ENCODE measurements around the gene KPNB1.

KPNB1 gene

DNA sequence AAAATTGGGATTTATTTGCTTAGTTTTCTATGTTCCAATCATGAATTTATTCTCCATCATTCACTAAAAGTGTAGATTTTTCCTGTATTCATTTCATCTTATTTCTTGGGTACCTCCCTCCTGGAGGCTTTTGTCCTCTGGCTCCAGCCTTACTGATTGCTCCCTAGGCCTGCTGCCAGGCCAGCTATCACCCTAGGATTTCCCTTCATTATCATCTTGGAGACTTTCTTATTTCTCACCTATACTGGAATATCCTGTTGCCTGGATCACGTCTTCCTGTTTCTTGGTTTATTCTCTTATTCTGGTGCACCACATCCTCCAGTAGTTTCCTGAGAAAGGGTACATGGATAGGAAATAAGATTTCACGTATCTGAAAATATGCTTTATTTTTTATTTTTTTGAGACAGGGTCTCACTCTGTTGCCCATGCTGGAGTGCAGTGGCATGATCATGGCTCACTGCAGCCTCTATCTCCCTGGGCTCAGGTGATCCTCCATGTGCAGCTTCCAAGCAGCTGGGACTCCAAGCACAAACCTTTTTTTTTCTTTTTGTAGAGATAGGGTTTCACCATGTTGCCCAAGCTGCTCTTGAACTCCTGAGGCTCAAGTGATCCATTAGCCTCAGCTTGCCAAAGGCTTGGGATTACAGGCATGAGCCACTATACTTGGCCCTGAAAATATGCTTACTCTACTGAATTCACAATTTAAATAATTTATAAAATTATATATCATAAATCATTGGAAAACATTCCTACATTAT lies 13.3 kb upstream of the KPNB1 start:
- DNase-seq (ENCODE audit: low spot score) = no peak

DNA sequence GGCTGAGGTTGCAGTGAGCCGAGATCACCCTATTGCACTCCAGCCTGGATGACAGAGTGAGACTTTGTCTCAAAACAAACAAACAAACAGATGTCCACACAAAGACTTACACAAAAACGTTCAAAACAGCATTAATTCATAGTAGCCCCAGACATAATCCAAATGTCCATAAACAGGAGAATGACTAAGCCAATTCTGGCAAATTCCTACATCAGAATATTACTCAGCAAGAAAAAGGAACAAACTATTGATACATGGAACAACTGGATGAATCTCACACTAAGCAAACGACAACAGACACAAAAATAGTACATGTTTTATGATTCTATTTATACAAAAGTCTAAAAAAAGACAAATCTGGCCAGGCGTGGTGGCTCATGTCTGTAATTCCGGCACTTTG lies 10.8 kb upstream of the KPNB1 start:
- no peak for DNase-seq (ENCODE audit: low spot score)

DNA sequence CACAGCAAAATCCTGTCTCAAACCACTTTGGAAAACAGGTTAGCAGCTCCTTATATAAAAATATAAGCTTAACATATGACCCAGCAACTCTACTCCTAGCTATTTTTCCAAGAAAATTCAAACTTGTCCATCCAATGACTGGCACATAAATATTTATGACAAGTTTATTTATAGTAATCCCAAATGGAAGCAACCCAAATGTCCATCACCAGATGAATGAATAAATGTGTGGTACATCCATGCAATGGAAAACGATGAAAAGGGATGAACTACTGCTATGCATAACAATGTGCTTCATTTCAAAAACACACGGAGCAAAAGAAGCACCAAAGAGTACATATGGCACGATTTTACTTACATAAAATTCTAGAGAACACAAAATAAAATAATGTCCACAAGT lies 9.6 kb upstream of the KPNB1 start:
- no peak for DNase-seq (ENCODE audit: low spot score)

DNA sequence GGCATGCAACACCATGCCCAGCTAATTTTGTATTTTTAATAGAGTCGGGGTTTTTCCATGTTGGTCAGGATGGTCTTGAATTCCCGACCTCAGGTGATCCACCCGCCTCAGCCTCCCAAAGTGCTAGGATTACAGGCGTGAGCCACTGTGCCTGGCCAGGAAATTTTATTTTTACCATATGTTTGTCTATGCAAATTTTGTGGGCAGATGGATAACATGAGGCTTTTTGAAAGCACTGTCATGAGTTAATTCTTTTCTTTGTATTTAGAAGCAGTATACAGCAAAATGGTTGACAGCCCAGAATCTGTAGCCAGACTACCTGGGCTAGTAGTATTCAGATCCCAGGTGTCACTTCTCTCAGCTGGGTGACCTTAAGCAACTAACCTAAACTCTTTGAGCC lies 8.5 kb upstream of the KPNB1 start:
- DNase-seq (ENCODE audit: low spot score) = no peak

DNA sequence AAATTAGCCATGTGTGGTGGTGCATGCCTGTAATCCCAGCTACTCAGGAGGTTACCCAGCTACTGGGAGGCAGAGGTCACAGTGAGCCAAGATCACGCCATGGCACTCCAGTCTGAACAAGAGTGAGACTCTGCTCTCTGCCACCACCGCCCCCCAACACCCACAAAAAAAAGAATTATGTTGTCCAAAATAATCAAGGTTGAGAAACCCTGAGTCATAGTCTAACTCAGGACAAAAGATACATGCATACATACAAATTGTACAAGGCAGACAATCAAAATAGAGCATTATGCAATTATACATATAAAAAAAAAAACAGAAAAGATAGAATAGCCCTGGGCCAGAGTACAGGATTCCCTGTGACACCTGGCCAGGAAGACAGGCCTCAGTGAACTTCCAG lies 6.6 kb upstream of the KPNB1 start:
- DNase-seq (ENCODE audit: low spot score) = no peak

DNA sequence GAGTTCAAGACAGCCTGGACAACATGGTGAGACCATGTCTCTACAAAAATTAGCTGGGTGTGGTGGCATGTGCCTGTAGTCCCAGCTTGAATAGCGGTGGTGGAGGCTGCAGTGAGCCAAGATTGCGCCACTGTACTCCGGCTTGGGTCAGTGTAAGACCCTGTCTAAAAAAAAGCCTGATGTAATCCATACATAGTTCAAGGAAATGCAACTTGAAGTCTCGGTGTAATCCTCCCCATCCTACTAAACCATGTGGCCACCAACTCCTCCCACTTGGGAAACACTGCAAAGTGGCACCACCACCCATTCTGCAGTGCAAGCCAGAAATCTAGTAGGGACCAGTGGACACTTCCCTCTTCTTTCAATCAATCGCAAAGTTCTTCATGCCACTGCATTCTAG lies 5.4 kb upstream of the KPNB1 start:
- no peak for DNase-seq (ENCODE audit: low spot score)

DNA sequence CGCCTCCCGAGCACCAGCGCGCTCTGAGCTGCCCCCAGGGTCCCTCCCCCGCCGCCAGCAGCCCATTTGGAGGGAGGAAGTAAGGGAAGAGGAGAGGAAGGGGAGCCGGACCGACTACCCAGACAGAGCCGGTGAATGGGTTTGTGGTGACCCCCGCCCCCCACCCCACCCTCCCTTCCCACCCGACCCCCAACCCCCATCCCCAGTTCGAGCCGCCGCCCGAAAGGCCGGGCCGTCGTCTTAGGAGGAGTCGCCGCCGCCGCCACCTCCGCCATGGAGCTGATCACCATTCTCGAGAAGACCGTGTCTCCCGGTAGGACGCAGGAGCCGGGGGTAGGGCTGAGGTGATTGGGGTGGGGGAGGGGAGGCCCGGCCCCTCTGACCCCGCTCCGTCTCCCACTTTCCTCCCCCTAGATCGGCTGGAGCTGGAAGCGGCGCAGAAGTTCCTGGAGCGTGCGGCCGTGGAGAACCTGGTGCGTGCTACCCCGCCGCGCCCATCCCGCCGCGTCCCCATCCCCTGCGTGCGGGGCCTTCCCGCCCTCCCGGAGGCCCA lies 329 bp downstream of the KPNB1 start:
- peak; percentile 51 for DNase-seq (ENCODE audit: low spot score)

DNA sequence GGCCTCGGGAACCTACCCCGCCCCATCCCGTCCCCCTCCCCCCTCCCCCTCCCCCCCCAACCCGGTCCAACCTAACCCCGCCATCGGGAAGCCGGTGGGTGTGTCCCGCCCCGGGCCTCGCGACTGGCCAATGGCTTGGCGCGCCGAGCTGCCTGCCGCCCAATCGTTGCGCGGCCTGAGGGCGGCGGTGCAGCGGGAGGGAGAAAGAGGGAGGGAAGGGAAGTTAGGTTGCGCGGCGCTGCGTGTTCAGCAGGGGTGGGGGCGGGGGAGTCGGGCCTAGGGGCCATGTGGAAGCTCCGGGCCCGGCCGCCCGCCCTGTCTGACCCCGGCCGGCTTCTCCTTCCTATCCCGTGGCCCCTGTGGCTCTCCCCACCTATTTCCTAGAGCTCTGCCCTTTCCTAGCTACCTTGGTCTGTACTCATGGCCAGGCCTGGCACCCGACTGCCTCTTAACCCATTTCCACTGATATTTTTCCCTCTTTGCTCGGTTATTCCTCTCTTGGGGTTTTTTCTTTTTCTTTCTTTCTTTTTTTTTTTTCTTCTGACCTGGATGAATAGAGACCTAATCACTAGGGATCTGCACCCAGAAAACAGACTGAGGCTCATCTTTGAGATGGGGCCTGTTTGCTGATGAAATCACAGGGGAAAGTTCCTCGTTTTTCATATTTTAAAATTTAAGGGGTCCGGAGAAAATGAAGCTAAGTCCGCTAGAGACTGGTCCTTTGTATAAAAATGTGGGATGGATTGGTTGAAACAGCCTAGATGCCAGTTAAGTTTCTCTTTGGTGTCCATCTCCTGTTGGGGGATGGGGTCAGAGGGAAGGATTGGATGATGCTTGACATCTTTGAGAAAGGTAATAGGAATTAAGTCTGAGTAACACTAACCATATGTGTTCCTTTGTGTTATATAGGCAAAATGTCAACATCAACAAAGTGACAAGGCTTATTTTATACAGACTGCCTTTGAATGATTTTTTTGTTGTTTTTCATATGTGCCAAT lies 1.1 kb downstream of the KPNB1 start:
- peak; percentile 94 for DNase-seq (ENCODE audit: low spot score)

DNA sequence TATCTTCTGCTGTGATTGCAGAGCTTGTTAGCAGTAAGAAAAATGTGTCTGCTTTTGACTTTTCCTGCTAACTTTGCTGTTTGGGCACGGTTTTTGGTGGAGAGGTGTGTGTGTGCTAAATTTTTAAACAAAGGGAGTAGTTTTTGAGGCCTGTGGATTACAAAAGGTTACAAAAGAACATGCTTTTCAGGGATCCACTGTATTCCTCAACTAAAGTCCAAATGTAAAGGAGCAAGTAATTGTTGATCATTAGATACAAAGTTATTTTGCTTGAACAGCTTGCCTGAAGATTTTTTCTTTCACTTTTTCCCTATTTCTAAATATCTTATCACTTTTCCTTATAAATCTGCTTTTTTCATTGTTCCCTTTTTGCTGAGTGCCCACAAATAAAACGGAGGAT lies 2.0 kb downstream of the KPNB1 start:
- DNase-seq (ENCODE audit: low spot score) = no peak

DNA sequence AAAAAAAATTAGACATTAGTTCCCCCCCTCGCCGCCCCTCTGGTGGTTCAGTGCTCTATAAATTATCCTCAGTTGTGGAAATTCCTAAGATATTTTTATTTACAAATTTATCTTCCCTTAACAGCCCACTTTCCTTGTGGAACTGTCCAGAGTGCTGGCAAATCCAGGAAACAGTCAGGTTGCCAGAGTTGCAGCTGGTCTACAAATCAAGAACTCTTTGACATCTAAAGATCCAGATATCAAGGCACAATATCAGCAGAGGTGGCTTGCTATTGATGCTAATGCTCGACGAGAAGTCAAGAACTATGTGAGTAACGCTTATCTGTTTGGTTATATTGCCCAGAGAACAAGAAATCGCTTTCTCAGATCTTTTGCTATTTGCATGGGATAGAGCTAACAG lies 2.9 kb downstream of the KPNB1 start:
- no peak for DNase-seq (ENCODE audit: low spot score)

DNA sequence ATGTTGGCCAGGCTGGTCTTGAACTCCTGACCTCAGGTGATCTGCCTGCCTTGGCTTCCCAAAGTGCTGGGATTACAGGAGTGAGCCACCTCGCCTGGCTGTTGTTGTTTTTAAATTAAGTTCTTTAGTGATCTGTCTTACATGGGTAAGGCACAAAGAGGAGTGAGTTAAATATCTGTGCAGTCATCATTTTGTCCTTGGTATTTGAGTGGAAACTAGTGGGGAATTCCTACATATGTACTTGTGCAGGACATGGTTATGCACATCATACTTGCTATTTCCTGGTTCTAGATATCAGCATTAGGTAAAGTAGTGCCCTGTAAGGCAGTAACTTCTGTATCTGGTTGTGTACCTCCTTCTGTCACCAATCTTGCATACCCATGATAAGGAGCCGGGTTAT lies 3.7 kb downstream of the KPNB1 start:
- no peak for DNase-seq (ENCODE audit: low spot score)

DNA sequence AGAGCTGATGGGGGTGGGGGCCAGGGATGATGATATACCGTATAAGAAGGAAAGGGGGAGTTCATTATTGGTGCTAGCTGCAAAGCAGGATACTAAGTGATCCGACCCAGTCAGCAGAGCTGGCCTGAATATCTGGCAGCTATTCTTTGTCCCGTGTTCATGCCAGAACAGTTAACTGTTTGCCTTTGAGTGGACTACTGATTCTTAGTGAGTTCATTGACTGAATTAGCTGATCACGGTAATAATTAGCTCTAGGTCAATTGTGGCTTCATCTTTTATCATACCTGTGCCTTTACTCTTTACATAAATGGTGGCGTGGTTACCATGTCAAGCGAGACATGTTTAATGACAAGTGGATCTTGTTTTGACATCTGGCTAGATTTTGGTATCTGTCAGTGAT lies 5.3 kb downstream of the KPNB1 start:
- no peak for DNase-seq (ENCODE audit: low spot score)

DNA sequence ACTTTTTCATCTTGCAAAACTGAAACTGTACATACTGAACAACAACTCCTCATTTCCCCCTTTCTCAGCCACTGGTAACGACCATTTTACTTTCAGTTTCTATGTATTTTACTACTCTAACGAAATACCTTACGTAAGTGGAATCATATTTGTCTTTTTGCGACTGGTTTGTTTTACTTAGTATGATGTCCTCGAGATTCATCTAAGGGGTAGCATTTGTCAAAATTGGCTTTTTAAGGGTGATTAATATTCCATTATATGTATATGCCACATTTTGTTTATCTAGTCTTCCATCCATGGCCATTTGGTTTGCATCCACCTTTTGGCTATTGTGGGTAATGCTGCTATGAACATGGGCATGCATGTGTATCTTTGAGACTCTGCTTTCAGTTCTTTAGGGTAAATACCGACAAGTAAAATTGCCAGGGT lies 10.4 kb downstream of the KPNB1 start:
- peak; percentile 30 for DNase-seq (ENCODE audit: low spot score)

DNA sequence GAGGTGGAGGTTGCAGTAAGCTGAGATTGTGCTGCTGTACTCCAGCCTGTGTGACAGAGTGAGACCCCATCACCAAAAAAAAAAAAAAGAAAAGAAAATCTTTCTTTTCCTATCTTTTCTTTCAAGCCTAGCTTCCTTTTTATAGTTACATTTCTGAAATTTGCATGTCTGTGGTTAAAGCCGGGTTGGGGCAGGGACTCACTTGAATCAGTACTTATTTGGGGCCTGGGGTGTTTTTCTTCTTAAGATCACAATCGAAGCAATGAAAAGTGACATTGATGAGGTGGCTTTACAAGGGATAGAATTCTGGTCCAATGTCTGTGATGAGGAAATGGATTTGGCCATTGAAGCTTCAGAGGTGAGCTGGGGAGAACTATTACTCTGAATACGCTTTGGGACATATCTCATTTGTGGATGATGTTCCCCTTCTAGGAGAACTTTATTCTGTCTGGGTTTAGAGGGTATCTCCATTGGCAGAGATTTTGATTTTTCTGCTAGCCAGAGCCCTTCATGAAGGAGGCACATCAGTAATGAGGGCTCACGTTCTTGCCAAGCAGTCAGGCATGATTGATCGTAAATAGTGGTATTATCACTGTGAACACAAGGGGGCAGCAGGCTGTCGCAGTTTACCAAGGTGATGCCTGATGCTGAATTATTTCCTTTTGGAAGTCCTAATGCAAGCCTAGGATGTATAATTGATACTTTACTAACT lies 14.3 kb downstream of the KPNB1 start:
- peak; percentile 74 for DNase-seq (ENCODE audit: low spot score)

DNA sequence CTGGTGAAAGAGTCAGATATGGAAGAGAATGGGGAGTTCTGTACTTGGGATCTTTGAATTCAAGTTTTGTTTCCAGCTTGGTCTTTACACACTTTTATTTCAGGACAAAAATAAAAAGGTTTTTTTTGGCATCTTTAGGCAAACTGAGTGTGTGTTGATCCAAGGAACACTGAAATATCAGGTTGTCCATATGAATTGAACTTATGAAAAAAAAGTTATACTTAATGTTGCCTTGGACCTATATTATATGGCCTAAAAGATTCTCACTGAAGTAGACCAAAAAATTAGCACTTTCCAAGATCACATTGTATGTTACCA lies 14.9 kb downstream of the KPNB1 start:
- DNase-seq (ENCODE audit: low spot score) = no peak

DNA sequence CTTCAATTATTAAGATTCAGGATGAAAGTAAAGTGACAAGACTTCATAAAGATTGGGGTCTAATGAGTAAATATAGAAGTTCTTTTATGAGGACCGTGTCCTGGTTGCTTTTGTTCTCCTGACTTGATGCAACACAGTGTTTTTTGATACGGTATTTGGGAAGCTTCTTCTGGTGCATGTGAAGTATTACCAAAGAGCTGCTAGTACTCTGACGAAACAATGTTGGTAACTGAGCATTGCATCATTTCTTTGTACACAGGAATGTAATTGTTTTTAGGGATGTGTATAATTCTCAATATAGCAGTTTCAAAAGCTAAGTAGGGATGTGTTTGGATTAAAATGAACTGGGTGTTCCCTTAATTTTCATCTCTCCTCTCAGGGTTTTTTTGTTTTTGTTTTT lies 15.9 kb downstream of the KPNB1 start:
- DNase-seq (ENCODE audit: low spot score) = no peak

DNA sequence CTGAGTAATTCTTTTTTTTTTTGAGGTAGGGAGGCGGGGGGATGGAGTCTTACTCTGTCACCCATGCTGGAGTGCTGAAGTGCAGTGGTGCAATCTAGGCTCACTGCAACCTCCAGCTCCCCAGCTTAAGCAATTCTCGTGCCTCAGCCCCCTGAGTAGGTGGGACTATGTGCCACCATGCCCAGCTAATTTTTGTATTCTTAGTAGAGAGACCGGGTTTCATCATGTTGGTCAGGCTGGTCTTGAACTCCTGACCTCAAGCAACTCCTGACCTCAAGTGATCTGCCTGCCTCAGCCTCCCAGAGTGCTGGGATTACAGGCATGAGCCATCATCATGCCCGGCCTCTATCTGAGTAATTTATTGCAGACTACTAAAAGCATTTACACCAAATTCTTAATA lies 19.4 kb downstream of the KPNB1 start:
- no peak for DNase-seq (ENCODE audit: low spot score)

DNA sequence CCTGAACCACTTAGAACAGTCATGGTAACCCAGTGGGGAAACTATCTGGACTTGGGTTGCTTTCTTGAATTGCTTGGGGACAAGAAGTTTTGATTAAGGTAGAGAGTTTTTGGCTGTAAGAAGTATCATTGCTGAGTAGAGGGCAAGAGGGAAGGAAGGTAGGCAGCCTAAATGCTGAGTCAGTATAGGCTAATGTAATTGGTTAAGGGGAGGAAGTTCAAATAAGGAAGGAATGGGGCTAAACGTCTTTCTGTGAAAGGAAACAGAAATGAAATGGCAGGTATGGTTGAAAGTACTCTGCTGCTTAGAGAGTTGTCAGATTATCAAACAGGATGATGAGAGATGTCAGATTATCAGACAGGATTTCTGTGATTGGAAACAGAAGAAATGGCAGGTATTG lies 20.3 kb downstream of the KPNB1 start:
- DNase-seq (ENCODE audit: low spot score) = no peak

DNA sequence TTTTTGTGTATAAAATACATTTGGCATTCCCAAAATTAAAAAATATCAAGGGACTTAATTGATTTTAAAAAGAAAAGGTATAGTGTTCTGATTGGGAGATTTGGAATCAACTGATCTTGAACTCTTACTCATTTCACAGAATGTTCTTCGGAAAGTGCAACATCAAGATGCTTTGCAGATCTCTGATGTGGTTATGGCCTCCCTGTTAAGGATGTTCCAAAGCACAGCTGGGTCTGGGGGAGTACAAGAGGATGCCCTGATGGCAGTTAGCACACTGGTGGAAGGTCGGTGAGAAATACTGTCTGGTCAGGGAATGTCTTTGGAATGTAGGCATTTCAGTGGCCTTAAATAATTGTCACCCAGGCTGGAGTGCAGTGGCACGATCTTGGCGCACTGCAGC lies 24.8 kb downstream of the KPNB1 start:
- no peak for DNase-seq (ENCODE audit: low spot score)

DNA sequence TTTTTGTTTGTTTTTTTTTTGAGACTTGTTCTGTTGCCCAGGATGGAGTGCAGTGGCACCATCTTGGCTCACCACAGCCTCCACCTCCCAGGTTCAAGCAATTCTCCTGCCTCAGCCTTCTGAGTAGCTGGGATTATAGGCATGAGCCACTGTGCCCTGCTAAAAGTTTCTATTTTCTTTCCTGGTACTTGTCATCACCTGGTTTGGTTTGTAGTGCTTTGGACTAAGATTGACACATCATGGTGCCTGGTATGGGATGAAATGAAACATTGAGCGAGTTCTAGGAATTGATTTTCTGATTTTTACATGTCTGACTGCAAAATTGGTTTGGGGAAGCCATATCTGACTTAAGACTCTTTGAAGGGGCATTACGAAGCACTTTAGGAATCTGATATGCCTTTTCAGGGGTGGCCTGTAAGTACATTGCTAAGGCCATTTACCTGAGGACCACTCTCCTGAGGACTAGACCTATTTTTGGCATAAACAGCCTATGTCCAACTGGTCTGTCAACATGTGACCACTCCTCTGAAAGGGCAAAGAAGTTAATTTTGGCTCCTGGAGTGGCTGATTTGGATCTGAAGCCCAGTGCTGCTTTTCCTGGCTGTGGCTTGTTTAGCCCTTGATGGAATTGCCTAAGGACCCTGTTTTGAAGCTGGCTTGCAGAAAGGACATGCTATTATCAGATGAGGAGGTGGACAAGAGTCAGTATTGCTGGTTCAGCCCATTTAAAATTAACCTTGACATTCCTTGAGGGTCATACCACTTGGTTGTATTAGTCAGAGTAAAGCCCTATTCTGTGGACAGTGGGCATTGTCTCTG lies 25.9 kb downstream of the KPNB1 start:
- no peak for DNase-seq (ENCODE audit: low spot score)

DNA sequence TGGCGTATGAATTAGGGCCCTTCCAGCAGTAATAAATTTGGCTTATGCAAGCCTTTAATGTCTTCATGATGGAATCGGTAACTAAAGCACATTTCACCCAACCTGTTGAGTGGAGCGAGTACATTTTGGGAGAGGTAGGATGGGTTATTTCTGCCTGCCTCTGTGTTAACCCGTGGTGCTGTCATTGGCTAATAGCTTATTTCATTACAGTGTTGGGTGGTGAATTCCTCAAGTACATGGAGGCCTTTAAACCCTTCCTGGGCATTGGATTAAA lies 26.4 kb downstream of the KPNB1 start:
- no peak for DNase-seq (ENCODE audit: low spot score)

All from germinal center (tissue), 1 donor.